Colonic mucosa (tissue), 4 donors: ENCODE results near the gene SLC49A3. TPM values are rescaled to one million over a fixed set of nuclear protein-coding genes. Genes with fewer than 3 reads are reported as not detected.

ENCODE experiments used
- DNase-seq: peaks from one replicate; pipeline ENCODE4 v3.0.0-alpha.2; 2020
- H3K27ac ChIP-seq: fragments of 200-600 bp; one replicate; pipeline ENCODE4 v1.8.0; 2021
- H3K27me3 ChIP-seq: fragments of 200-600 bp; one replicate; pipeline ENCODE4 v1.8.0; 2021
- H3K36me3 ChIP-seq: fragments of 200-600 bp; one replicate; pipeline ENCODE4 v1.8.0; 2021
- H3K4me1 ChIP-seq: fragments of 200-600 bp; one replicate; pipeline ENCODE4 v1.8.0; 2021; ENCODE audit warnings: mild to moderate bottlenecking
- H3K4me3 ChIP-seq: fragments of 200-600 bp; one replicate; pipeline ENCODE4 v1.8.0; 2021
- H3K9ac ChIP-seq, 2 donors: one replicate each; pipeline ENCODE4 v1.7.0; 2013; ENCODE audit warnings: control low read depth in 2 of 2, low read depth in 2 of 2, low read length in 2 of 2
- H3K9me3 ChIP-seq: fragments of 200-600 bp; one replicate; pipeline ENCODE4 v1.8.0; 2021
- CTCF ChIP-seq: fragments of 200-600 bp; IDR thresholded peaks from one replicate; pipeline ENCODE4 v1.8.0; 2022; ENCODE audit warnings: antibody characterized with exemption, mild to moderate bottlenecking
- intact Hi-C: fragments of 100-400 bp; cut with DNase I; formaldehyde crosslinking; loops from one replicate; pipeline ENCODE4 v1.14.1; 2022
- total RNA-seq, 2 donors: library from RNA; stranded (reverse); fragmentation: NEBNext Ultra II Directional in 1 of 2; extraction: Animal tissue kit (Norgen Biotek cat#: 25700) in 1 of 2; gene quantifications; one replicate each; pipeline ENCODE4 v1.2.1, GENCODE V29; 2021
- donor health status: healthy.
- donor health status: DM: no; HTN: no; CAD: no.
- donor health status: DM: no; HTN: no; CAD: no.

SLC49A3 gene
- total RNA-seq, 2 donors from 2014 or later = 7.1 to 8.4 TPM

DNA sequence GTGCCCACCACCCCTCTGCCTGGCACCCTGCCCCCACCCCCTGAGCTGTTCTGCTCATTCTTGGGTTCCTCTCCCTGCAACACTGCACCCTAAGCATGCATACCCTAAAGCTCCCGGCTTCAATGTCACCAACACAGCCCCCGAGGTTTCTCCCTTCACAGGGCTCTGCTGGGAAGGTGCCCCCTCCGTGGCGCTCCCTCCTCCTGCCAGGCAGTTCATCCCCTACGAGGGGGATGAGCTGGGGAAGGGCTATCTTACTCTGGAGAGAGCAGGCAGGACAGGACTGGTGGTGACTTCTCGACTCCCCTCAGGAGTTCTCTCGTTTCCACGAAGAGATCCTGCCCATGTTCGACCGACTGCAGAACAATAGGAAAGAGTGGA is 21.4 kb downstream of the SLC49A3 start:
- H3K9me3 ChIP-seq = no peaks in the 10 kb centered on the region
- H3K4me1 ChIP-seq = no peaks in the 10 kb centered on the region
- no peak for DNase-seq
- no peak overlapping the region for H3K9ac ChIP-seq
- H3K27me3 ChIP-seq = no peaks in the 10 kb centered on the region
- intact Hi-C loops = no loop called here
- TF ChIP-seq CTCF = no peak
- H3K27ac ChIP-seq = no peak overlapping the region
- H3K4me3 ChIP-seq = no peak overlapping the region
- peaks cover 6% of the 10 kb centered on the region for H3K36me3 ChIP-seq

- H3K9ac ChIP-seq = no peak overlapping the region
- no peaks in the 10 kb centered on the region for H3K4me1 ChIP-seq
- DNase-seq = no peak
- peaks cover 6% of the 10 kb centered on the region for H3K36me3 ChIP-seq
- TF ChIP-seq CTCF = no peak
- no peak overlapping the region for H3K4me3 ChIP-seq
- H3K27me3 ChIP-seq = no peaks in the 10 kb centered on the region
- intact Hi-C loops = no loop called here
- no peak overlapping the region for H3K27ac ChIP-seq
- H3K9me3 ChIP-seq = no peaks in the 10 kb centered on the region
Measured at GRCh38 chr4:666822-667544, 22.0 kb downstream of the SLC49A3 start.

- intact Hi-C loops = no loop called here
- no peak overlapping the region for H3K27ac ChIP-seq
- H3K9me3 ChIP-seq = no peaks in the 10 kb centered on the region
- H3K4me3 ChIP-seq = no peak overlapping the region
- peaks cover 6% of the 10 kb centered on the region for H3K36me3 ChIP-seq
- no peaks in the 10 kb centered on the region for H3K27me3 ChIP-seq
- TF ChIP-seq CTCF = no peak
- no peaks in the 10 kb centered on the region for H3K4me1 ChIP-seq
- DNase-seq = no peak
- no peak overlapping the region for H3K9ac ChIP-seq
Measured at GRCh38 chr4:666436-666810, 22.5 kb downstream of the SLC49A3 start.

DNA sequence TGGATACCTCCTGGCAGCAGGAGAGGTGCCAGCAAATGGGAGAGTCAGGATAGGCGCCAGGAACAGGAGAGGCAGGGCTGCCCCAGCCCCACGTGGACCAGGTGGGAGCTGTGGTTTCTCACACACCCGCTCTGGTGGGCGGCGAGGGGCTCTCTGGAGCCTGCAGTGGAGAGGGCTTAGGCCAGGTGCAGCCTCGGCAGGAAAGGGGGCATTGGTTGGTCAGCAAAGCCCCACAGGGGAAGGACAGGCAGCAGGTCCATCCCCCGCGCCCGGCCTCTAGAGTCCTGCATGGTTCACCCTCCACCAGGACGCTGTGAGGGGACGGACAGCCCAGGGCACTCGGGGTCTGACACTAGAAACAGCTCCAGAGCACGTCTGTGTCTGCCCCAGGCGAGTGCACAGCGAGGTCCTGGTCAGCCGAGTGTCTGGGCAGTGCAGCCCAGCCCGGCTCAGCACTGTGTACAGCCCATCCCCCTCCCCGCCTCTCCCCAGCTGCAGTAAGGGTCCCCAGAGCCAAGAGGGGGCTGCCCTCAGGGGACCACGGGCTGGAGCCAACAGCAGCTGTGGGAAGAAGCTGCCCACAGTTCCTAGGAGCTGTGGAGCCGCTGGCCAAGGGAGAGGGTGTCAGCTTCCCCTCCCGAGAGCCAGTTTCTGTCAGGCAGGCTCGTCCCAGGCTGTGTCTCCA is 23.1 kb downstream of the SLC49A3 start:
- Histone ChIP-seq H3K27me3 (no peaks in the 10 kb centered on the region), H3K27ac (no peak overlapping the region), H3K9me3 (no peaks in the 10 kb centered on the region), H3K4me1 (no peaks in the 10 kb centered on the region), H3K9ac (no peak overlapping the region), H3K4me3 (no peak overlapping the region), H3K36me3 (peaks cover 4% of the 10 kb centered on the region)
- intact Hi-C loops = no loop called here
- no peak for DNase-seq
- no peak for TF ChIP-seq CTCF

DNA sequence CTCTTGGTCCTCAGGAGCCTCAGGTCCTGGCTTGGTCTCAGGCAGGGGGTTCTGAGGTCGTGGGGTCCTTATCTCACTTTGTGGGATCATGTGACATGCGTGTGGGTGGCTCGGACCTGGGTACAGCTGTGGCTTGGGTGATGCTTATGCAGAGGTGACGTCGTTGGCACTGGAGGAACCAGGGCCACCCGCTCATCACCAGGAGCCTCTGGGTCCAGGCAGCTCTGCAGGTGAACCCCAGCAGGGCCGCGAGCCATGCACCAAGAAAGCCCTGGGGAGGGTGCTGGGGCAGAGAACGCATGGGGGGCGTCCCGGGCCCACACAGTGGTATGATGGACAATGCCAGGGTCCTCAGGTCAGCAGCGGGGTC is 23.6 kb downstream of the SLC49A3 start:
- no peak for TF ChIP-seq CTCF
- Histone ChIP-seq H3K27me3 (no peaks in the 10 kb centered on the region), H3K4me1 (no peaks in the 10 kb centered on the region), H3K27ac (no peak overlapping the region), H3K9me3 (no peaks in the 10 kb centered on the region), H3K36me3 (no peaks in the 10 kb centered on the region), H3K4me3 (no peak overlapping the region), H3K9ac (no peak overlapping the region)
- DNase-seq = no peak
- intact Hi-C loops = no loop called here
